Esophagus (tissue), 2 donors: ENCODE results near the gene GUCY1B1. TPM values are rescaled to one million over a fixed set of nuclear protein-coding genes. Genes with fewer than 3 reads are reported as not detected.

Experiments used
- H3K27ac ChIP-seq, 2 donors: one replicate each; pipeline ENCODE4 v1.5.1; 2013; ENCODE audit warnings: low read depth in 2 of 2, mild to moderate bottlenecking in 2 of 2, inconsistent platforms in 1 of 2, low read length in 1 of 2, moderate library complexity in 1 of 2
- H3K27me3 ChIP-seq, 2 donors: one replicate each; pipeline ENCODE4 v1.6.1; 2013; ENCODE audit warnings: low read length in 2 of 2, control low read depth in 1 of 2, mild to moderate bottlenecking in 1 of 2; ENCODE audit not compliant: insufficient read depth in 2 of 2, control insufficient read depth in 1 of 2
- H3K36me3 ChIP-seq, 2 donors: one replicate each; pipeline ENCODE4 v1.6.1; 2013; ENCODE audit warnings: low read length in 1 of 2; ENCODE audit not compliant: control insufficient read depth in 2 of 2, insufficient read depth in 2 of 2
- H3K4me1 ChIP-seq, 2 donors: one replicate each; pipeline ENCODE4 v1.6.1; 2013; ENCODE audit warnings: low read length in 1 of 2; ENCODE audit not compliant: control insufficient read depth in 2 of 2, insufficient read depth in 2 of 2
- H3K4me3 ChIP-seq, 2 donors: one replicate each; pipeline ENCODE4 v1.5.1; 2013; ENCODE audit warnings: low read length in 2 of 2, mild to moderate bottlenecking in 2 of 2, low read depth in 1 of 2, moderate library complexity in 1 of 2
- H3K9me3 ChIP-seq, 2 donors: one replicate each; pipeline ENCODE4 v1.6.1; 2013; ENCODE audit warnings: mild to moderate bottlenecking in 2 of 2, low read depth in 1 of 2, low read length in 1 of 2, moderate library complexity in 1 of 2; ENCODE audit not compliant: control insufficient read depth in 2 of 2, insufficient read depth in 1 of 2
- WGBS, 2 donors: extraction: QIAGEN DNeasy Blood & Tissue Kit; methylation state at CpG; one replicate each; pipeline ENCODE4 v1.1.7; 2013; 5-methylcytosine and 5-hydroxymethylcytosine counted together
- polyA plus RNA-seq, 2 donors: library from polyadenylated mRNA; stranded (reverse); fragments of 200-250 nt; gene quantifications; one replicate each; pipeline ENCODE4 v1.2.3, GENCODE V29; 2013
- donor health status: healthy with polysubstance abuse.
- donor health status: Bipolar disorder and iron deficiency.

The GUCY1B1 gene
- 1 to 10 TPM; 1.7 to 1.8 TPM for polyA plus RNA-seq

DNA sequence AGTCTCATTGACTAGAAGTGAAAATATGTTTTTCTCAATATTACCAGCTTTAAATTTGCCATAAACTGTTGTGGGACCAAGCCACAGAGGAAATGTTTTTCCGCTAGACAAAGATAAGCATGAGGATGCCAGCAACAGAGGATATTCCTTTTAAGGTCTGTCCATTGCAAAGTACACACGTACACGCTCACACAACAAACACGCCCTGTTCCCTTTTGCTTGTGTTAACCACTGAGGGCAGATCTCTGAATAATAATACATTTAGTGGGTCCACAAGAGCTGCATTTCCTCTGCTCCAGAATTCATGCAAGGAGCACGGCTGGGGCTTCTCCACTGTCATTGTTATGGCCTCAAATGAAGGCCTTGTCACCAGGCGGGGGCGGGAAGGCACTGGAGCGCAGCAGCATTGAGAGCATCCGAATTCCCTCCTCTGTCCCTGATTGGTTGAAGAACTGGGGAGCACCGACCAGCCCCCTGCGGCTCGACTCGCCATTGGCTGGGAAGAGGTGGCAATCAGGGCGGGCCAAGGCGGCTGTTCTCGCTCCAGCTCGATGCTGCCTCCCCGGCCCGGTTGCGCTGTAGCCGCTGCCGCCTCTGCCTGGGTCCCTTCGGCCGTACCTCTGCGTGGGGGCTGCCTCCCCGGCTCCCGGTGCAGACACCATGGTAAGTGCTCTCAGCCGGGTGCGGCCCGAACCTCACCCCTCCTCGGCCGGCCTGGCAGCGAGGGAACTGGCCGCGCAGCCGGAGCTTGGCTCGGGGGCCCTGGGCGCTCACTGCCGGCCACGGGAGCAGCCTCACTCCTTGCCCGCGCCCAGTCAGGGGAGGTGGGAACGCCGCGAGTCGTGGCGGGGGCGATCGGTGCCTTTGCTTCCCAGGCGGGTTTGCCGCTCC, at the start of gene GUCY1B1:
GUCY1B1 (plus strand) TSS at position 541 of the 891 bp plus-strand sequence; CDS start at position 661, 120 bp downstream.
- 10 to 15% methylated on average over 46 to 51 of the region's 51 CpGs for WGBS, 2 donors
- H3K4me3 ChIP-seq, result peak within 1 kb of the TSS; percentile 45 to 56
- peak within 1 kb of the TSS; percentile 79 to 80 for H3K27ac ChIP-seq
- no peaks in the 10 kb centered on the region for H3K9me3 ChIP-seq
- no peaks in the 10 kb centered on the region for H3K36me3 ChIP-seq
- no peaks in the 10 kb centered on the region for H3K27me3 ChIP-seq
- peaks cover 0 to 2% of the 10 kb centered on the region in 2 donors for H3K4me1 ChIP-seq

GRCh38 chr4:155709918-155710317, 48.9 kb upstream of the GUCY1B1 start:
- H3K4me1 ChIP-seq, result no peaks in the 10 kb centered on the region
- no peaks in the 10 kb centered on the region for H3K9me3 ChIP-seq
- H3K36me3 ChIP-seq, result no peaks in the 10 kb centered on the region
- no peak overlapping the region for H3K4me3 ChIP-seq
- WGBS, 2 donors, result 61 to 67% methylated on average over 4 of the region's 4 CpGs
- no peaks in the 10 kb centered on the region for H3K27me3 ChIP-seq
- H3K27ac ChIP-seq, result no peak overlapping the region

DNA sequence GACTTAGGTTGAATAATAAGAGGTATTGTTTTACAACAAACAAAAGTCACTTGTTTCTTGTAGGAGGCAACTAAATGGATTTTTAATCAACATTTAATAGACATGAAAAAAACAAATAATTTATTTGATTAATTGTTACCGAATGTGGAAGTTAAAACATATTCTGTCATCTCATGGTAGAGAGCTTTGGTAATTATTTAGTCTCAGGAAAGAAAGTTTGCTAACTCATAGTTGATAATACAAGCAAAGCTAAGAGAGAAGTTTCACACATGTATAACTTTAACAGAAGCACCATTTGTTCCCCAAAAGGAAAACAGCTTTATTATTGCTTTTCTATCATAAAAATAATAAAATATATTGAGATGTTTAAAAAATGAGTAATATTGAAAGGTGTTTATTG, 47.3 kb upstream of the GUCY1B1 start:
- no peaks in the 10 kb centered on the region for H3K36me3 ChIP-seq

GRCh38 chr4:155712846-155713245, 46.0 kb upstream of the GUCY1B1 start:
- 74 to 80% methylated on average over 3 of the region's 3 CpGs for WGBS, 2 donors
- no peak overlapping the region for H3K27ac ChIP-seq
- H3K27me3 ChIP-seq, result no peaks in the 10 kb centered on the region
- H3K36me3 ChIP-seq, result no peaks in the 10 kb centered on the region
- no peaks in the 10 kb centered on the region for H3K9me3 ChIP-seq
- no peak overlapping the region for H3K4me3 ChIP-seq
- no peaks in the 10 kb centered on the region for H3K4me1 ChIP-seq

More for the DNA sequence above, 47.3 kb upstream of the GUCY1B1 start:
- WGBS, 2 donors, result 57 to 70% methylated on average over 1 of the region's 1 CpG
- H3K4me1 ChIP-seq, result no peaks in the 10 kb centered on the region
- H3K9me3 ChIP-seq, result no peaks in the 10 kb centered on the region
- H3K4me3 ChIP-seq, result no peak overlapping the region
- no peaks in the 10 kb centered on the region for H3K27me3 ChIP-seq
- no peak overlapping the region for H3K27ac ChIP-seq

DNA sequence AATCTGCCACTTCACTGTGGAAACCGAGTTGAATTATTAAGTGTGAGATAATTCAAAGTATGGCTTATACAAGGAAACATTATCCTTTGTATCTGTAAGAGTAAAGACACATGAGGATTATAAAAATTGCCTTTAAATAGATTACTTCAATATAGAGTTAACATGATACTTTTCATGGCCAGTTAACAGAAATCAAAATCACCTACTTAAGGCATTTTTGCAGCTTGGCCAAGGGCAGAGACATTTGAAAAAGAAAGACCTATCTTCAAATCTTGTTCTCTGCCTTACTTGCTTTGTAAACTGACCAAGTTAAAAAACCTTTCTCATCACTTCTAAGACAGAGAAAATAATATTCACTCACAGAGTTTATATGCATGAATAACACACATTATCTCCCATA, 44.9 kb upstream of the GUCY1B1 start:
- Histone ChIP-seq H3K4me3 (no peak overlapping the region), H3K27ac (no peak overlapping the region), H3K27me3 (no peaks in the 10 kb centered on the region), H3K4me1 (no peaks in the 10 kb centered on the region), H3K9me3 (no peaks in the 10 kb centered on the region), H3K36me3 (peaks cover 0 to 2% of the 10 kb centered on the region in 2 donors)
- 61 to 69% methylated on average over 1 of the region's 1 CpG for WGBS, 2 donors

DNA sequence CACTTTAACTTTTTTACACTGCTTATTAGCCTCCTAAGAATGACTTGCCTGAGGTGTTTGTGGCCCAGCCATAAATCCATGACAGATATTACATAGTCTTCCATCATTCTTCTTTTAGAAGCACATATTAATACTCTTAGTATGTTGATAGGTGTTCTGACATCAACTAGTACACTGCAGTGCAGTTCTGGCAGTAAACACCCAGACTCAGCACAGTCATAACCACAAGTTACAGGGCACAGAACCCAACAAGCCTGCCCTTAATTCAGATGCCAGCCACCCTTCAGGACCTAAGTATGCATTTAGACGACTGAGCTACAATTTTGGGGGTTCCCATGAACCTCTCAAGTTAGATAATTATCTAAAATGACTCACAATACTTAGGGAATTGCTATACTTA, 36.5 kb upstream of the GUCY1B1 start:
- Histone ChIP-seq H3K4me3 (no peak overlapping the region), H3K27me3 (no peaks in the 10 kb centered on the region), H3K4me1 (no peaks in the 10 kb centered on the region), H3K27ac (no peak overlapping the region), H3K36me3 (peaks cover 0 to 2% of the 10 kb centered on the region in 2 donors), H3K9me3 (no peaks in the 10 kb centered on the region)
- WGBS, 2 donors, result 57 to 63% methylated on average over 1 of the region's 1 CpG

DNA sequence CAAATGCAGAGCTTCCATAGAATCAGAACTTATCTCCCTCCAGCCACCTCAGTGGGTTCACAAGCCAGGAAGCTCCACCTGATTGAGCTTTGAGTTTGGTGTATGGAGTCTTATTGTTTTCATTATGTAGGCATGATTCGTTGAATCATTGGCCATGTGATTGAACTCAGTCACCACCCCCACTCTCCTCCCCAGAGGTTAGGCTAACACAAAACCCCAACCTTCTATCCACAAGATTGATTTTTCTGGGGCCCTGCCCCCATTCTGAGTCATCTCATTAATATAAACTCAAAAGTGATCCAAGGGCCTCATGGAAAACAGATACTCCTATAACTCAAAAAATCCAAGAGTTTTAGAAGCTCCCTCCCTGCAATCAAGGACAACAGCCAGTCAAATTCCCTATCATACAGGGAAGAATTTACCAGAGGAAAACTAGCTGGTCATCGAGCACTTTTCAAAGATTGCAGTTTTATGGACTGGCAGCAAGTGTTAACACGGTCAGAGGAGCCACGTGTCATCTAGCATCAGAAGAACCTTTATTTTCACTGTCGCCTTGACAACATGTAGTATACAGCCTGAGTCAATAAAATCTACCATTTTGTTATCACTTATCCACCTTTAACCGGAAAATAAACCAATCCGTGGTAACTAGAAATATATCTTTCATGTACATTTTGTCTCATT, 35.9 kb upstream of the GUCY1B1 start:
- H3K9me3 ChIP-seq, result no peaks in the 10 kb centered on the region
- 82 to 86% methylated on average over 7 of the region's 7 CpGs for WGBS, 2 donors
- H3K4me3 ChIP-seq, result no peak overlapping the region
- H3K4me1 ChIP-seq, result no peaks in the 10 kb centered on the region
- no peak overlapping the region for H3K27ac ChIP-seq
- no peaks in the 10 kb centered on the region for H3K27me3 ChIP-seq
- peaks cover 0 to 2% of the 10 kb centered on the region in 2 donors for H3K36me3 ChIP-seq

- H3K27me3 ChIP-seq, result no peaks in the 10 kb centered on the region
- H3K36me3 ChIP-seq, result no peaks in the 10 kb centered on the region
- no peak overlapping the region for H3K4me3 ChIP-seq
- WGBS, 2 donors, result 64 to 74% methylated on average over 3 of the region's 3 CpGs
- no peak overlapping the region for H3K27ac ChIP-seq
- no peaks in the 10 kb centered on the region for H3K4me1 ChIP-seq
- no peaks in the 10 kb centered on the region for H3K9me3 ChIP-seq
Measured at GRCh38 chr4:155724731-155725130, 34.1 kb upstream of the GUCY1B1 start.

DNA sequence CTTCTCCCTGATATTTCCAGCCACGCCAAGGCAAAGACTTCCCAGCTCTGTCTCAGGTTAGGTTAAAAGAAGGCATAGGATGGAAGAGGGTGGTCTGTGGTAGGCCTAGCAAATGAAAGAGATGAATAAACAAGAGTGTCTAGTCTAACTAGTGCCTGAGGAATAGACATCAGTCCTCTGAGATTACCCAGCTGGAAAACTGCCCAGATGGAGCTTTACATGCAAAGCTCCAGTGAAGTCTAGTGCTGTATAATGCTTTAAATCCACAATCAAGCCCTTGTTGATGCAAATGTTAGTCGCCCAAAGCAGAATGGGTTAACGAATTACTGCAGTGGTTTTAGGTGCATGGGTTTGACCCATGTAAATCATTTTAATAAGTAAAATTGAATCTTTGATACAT, 24.8 kb upstream of the GUCY1B1 start:
- Histone ChIP-seq H3K4me1 (no peaks in the 10 kb centered on the region), H3K9me3 (no peaks in the 10 kb centered on the region), H3K36me3 (no peaks in the 10 kb centered on the region), H3K4me3 (no peak overlapping the region), H3K27ac (no peak overlapping the region), H3K27me3 (no peaks in the 10 kb centered on the region)
- 63 to 64% methylated on average over 3 of the region's 3 CpGs for WGBS, 2 donors
